ENCODE data around the gene ZNHIT3. TPM values are rescaled to one million over a fixed set of nuclear protein-coding genes. Genes with fewer than 3 reads are reported as not detected.
"Not testable (repeated sequence)": the region's sequence is repeated elsewhere in the genome, so short reads cannot be mapped to it uniquely, and the experiment has no call there.

Gene ZNHIT3
- total RNA-seq, 2 experiments from 2014 or later, result 34.3 to 45.8 TPM

- Mint-ChIP-seq H3K36me3 (peaks cover 43% of the 10 kb centered on the region), H3K4me3 (no peak overlapping the region), H3K27me3 (no peaks in the 10 kb centered on the region), H3K4me1 (no peaks in the 10 kb centered on the region), H3K9me3 (ENCODE audit: low read depth) (no peaks in the 10 kb centered on the region), H3K27ac (no peak overlapping the region)
- ATAC-seq, result no peak
- no peak for DNase-seq
- CTCF ChIA-PET, result no interaction called here
These were observed 9.7 kb downstream of the ZNHIT3 start for GRCh38 chr17:36496018-36496789.

GRCh38 chr17:36498155-36498554 is 11.7 kb downstream of the ZNHIT3 start:
- Mint-ChIP-seq H3K4me3 (no peak overlapping the region), H3K4me1 (no peaks in the 10 kb centered on the region), H3K27ac (no peak overlapping the region), H3K27me3 (no peaks in the 10 kb centered on the region), H3K36me3 (peaks cover 37% of the 10 kb centered on the region), H3K9me3 (ENCODE audit: low read depth) (no peaks in the 10 kb centered on the region)
- ATAC-seq (no peak), DNase-seq (no peak)
- CTCF ChIA-PET, result interaction anchor here (1.6 kb wide), 1 partner anchor 15 kb away, joined by 6 read pairs; no protein-coding TSS in a partner anchor

- ATAC-seq (no peak), DNase-seq (no peak)
- Mint-ChIP-seq H3K36me3 (peaks cover 39% of the 10 kb centered on the region), H3K9me3 (ENCODE audit: low read depth) (no peaks in the 10 kb centered on the region), H3K4me1 (peaks cover 4% of the 10 kb centered on the region), H3K27ac (no peak overlapping the region), H3K4me3 (no peak overlapping the region), H3K27me3 (no peaks in the 10 kb centered on the region)
- CTCF ChIA-PET, result interaction anchor here (1.6 kb wide), 1 partner anchor 16 kb away, joined by 6 read pairs; no protein-coding TSS in a partner anchor
These were observed 12.2 kb downstream of the ZNHIT3 start for GRCh38 chr17:36498560-36499300.

GRCh38 chr17:36500745-36501225 is 14.3 kb downstream of the ZNHIT3 start:
- CTCF ChIA-PET, result interaction anchor here (1.4 kb wide), 1 partner anchor 18 kb away, joined by 5 read pairs; no protein-coding TSS in a partner anchor
- DNase-seq (no peak), ATAC-seq (no peak)
- Mint-ChIP-seq H3K9me3 (ENCODE audit: low read depth) (no peaks in the 10 kb centered on the region), H3K27me3 (no peaks in the 10 kb centered on the region), H3K27ac (no peak overlapping the region), H3K4me1 (peaks cover 4% of the 10 kb centered on the region), H3K36me3 (peaks cover 32% of the 10 kb centered on the region), H3K4me3 (no peak overlapping the region)

- no peak overlapping the region for H3K4me3 Mint-ChIP-seq
- no peak for ATAC-seq
- H3K36me3 Mint-ChIP-seq, result peaks cover 28% of the 10 kb centered on the region
- no peak for DNase-seq
- no peaks in the 10 kb centered on the region for H3K27me3 Mint-ChIP-seq
- H3K4me1 Mint-ChIP-seq, result peaks cover 4% of the 10 kb centered on the region
- H3K9me3 Mint-ChIP-seq (ENCODE audit: low read depth), result no peaks in the 10 kb centered on the region
- no peak overlapping the region for H3K27ac Mint-ChIP-seq
- CTCF ChIA-PET, result interaction anchor here (1.4 kb wide), 1 partner anchor 18 kb away, joined by 5 read pairs; no protein-coding TSS in a partner anchor
These were observed 14.9 kb downstream of the ZNHIT3 start for GRCh38 chr17:36501351-36501750.

GRCh38 chr17:36501963-36502362 is 15.5 kb downstream of the ZNHIT3 start:
- ATAC-seq (no peak), DNase-seq (no peak)
- H3K9me3 Mint-ChIP-seq (ENCODE audit: low read depth), result no peaks in the 10 kb centered on the region
- H3K4me3 Mint-ChIP-seq, result no peak overlapping the region
- peaks cover 4% of the 10 kb centered on the region for H3K4me1 Mint-ChIP-seq
- peaks cover 28% of the 10 kb centered on the region for H3K36me3 Mint-ChIP-seq
- CTCF ChIA-PET, result no interaction called here
- no peak overlapping the region for H3K27ac Mint-ChIP-seq
- H3K27me3 Mint-ChIP-seq, result no peaks in the 10 kb centered on the region

GRCh38 chr17:36503456-36504155 is 17.1 kb downstream of the ZNHIT3 start:
- H3K36me3 Mint-ChIP-seq, result peaks cover 24% of the 10 kb centered on the region

GRCh38 chr17:36504156-36504545 is 17.7 kb downstream of the ZNHIT3 start:
- Mint-ChIP-seq H3K27ac (no peak overlapping the region), H3K27me3 (no peaks in the 10 kb centered on the region), H3K36me3 (peaks cover 24% of the 10 kb centered on the region), H3K4me3 (no peak overlapping the region), H3K9me3 (ENCODE audit: low read depth) (no peaks in the 10 kb centered on the region), H3K4me1 (peaks cover 4% of the 10 kb centered on the region)
- CTCF ChIA-PET, result no interaction called here
- no peak for ATAC-seq
- no peak for DNase-seq

More at GRCh38 chr17:36503456-36504155, 17.1 kb downstream of the ZNHIT3 start:
- H3K9me3 Mint-ChIP-seq (ENCODE audit: low read depth), result no peaks in the 10 kb centered on the region
- peaks cover 4% of the 10 kb centered on the region for H3K4me1 Mint-ChIP-seq
- ATAC-seq (no peak), DNase-seq (no peak)
- H3K27ac Mint-ChIP-seq, result no peak overlapping the region
- no peaks in the 10 kb centered on the region for H3K27me3 Mint-ChIP-seq
- CTCF ChIA-PET, result no interaction called here
- H3K4me3 Mint-ChIP-seq, result no peak overlapping the region

- Mint-ChIP-seq H3K27me3 (no peaks in the 10 kb centered on the region), H3K9me3 (ENCODE audit: low read depth) (no peaks in the 10 kb centered on the region), H3K27ac (no peak overlapping the region), H3K4me3 (no peak overlapping the region), H3K36me3 (peaks cover 25% of the 10 kb centered on the region), H3K4me1 (peaks cover 4% of the 10 kb centered on the region)
- ATAC-seq, result no peak
- CTCF ChIA-PET, result no interaction called here
- DNase-seq, result no peak
These were observed 18.7 kb downstream of the ZNHIT3 start for GRCh38 chr17:36505171-36505570.

GRCh38 chr17:36506249-36506826 is 19.9 kb downstream of the ZNHIT3 start:
- CTCF ChIA-PET, result no interaction called here
- H3K27me3 Mint-ChIP-seq, result no peaks in the 10 kb centered on the region
- H3K36me3 Mint-ChIP-seq, result peaks cover 25% of the 10 kb centered on the region
- H3K9me3 Mint-ChIP-seq (ENCODE audit: low read depth), result no peaks in the 10 kb centered on the region
- H3K4me3 Mint-ChIP-seq, result no peak overlapping the region
- peaks cover 4% of the 10 kb centered on the region for H3K4me1 Mint-ChIP-seq
- ATAC-seq (no peak), DNase-seq (no peak)
- no peak overlapping the region for H3K27ac Mint-ChIP-seq

GRCh38 chr17:36506831-36507230 is 20.4 kb downstream of the ZNHIT3 start:
- H3K4me1 Mint-ChIP-seq, result peaks cover 4% of the 10 kb centered on the region
- no peak for DNase-seq
- H3K27me3 Mint-ChIP-seq, result no peaks in the 10 kb centered on the region
- no peak overlapping the region for H3K27ac Mint-ChIP-seq
- no peaks in the 10 kb centered on the region for H3K9me3 Mint-ChIP-seq (ENCODE audit: low read depth)
- no peak overlapping the region for H3K4me3 Mint-ChIP-seq
- no peak for ATAC-seq
- peaks cover 25% of the 10 kb centered on the region for H3K36me3 Mint-ChIP-seq
- CTCF ChIA-PET, result no interaction called here

- DNase-seq (no peak), ATAC-seq (no peak)
- Mint-ChIP-seq H3K36me3 (peaks cover 25% of the 10 kb centered on the region), H3K4me3 (no peak overlapping the region), H3K9me3 (ENCODE audit: low read depth) (no peaks in the 10 kb centered on the region), H3K4me1 (peaks cover 4% of the 10 kb centered on the region), H3K27me3 (no peaks in the 10 kb centered on the region), H3K27ac (no peak overlapping the region)
- CTCF ChIA-PET, result interaction anchor here (1.1 kb wide), 1 partner anchor 24 kb away, joined by 3 read pairs; no protein-coding TSS in a partner anchor
These were observed 20.8 kb downstream of the ZNHIT3 start for GRCh38 chr17:36507266-36507665.

GRCh38 chr17:36508439-36508838 is 22.0 kb downstream of the ZNHIT3 start:
- H3K27me3 Mint-ChIP-seq; CTCF ChIA-PET; H3K27ac Mint-ChIP-seq; H3K4me3 Mint-ChIP-seq; ATAC-seq; H3K9me3 Mint-ChIP-seq (ENCODE audit: low read depth); DNase-seq; H3K4me1 Mint-ChIP-seq: not testable (repeated sequence)
- peaks cover 22% of the 10 kb centered on the region for H3K36me3 Mint-ChIP-seq

Measured in activated CD8-positive, alpha-beta memory T cell treated with anti-CD3 and anti-CD28 coated beads, Interleukin-2, amount 10 ng/mL, durations not matched to agents 7 days and 5 days (primary cell).